Fibroblast of the aortic adventitia (primary cell): ENCODE measurements around the gene AUNIP. TPM values are rescaled to one million over a fixed set of nuclear protein-coding genes. Genes with fewer than 3 reads are reported as not detected.

Experiments used
- DNase-seq: peaks from one replicate; pipeline ENCODE4 v3.0.0-alpha.2; 2010; ENCODE audit warnings: low read depth
- H3K4me3 ChIP-seq: 2 replicates; pipeline ENCODE4 v1.5.1; 2011; ENCODE audit warnings: low read depth, mild to moderate bottlenecking, control low read depth, low read length, moderate library complexity
- total RNA-seq: library from RNA; depleted of rRNA; stranded (reverse); fragments of >200 nt; gene quantifications from 2 replicates; pipeline ENCODE4 v1.2.3, GENCODE V29; 2012; ENCODE audit warnings: low replicate concordance
- TF ChIP-seq, protein P1 (sequence below): IDR thresholded peaks from 2 replicates; pipeline ENCODE4 v1.5.1; 2011; ENCODE audit warnings: mild to moderate bottlenecking, low read length, control low read depth, inconsistent platforms; ENCODE audit not compliant: insufficient read depth

The AUNIP gene
- total RNA-seq, 1 donor, result 4.8 TPM

- H3K4me3 ChIP-seq, result no peak overlapping the region
- TF ChIP-seq, protein P1, sequence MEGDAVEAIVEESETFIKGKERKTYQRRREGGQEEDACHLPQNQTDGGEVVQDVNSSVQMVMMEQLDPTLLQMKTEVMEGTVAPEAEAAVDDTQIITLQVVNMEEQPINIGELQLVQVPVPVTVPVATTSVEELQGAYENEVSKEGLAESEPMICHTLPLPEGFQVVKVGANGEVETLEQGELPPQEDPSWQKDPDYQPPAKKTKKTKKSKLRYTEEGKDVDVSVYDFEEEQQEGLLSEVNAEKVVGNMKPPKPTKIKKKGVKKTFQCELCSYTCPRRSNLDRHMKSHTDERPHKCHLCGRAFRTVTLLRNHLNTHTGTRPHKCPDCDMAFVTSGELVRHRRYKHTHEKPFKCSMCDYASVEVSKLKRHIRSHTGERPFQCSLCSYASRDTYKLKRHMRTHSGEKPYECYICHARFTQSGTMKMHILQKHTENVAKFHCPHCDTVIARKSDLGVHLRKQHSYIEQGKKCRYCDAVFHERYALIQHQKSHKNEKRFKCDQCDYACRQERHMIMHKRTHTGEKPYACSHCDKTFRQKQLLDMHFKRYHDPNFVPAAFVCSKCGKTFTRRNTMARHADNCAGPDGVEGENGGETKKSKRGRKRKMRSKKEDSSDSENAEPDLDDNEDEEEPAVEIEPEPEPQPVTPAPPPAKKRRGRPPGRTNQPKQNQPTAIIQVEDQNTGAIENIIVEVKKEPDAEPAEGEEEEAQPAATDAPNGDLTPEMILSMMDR, result no peak
- DNase-seq, result no peak
Measured at GRCh38 chr1:25831569-25832196, 27.6 kb downstream of the AUNIP start.

DNA sequence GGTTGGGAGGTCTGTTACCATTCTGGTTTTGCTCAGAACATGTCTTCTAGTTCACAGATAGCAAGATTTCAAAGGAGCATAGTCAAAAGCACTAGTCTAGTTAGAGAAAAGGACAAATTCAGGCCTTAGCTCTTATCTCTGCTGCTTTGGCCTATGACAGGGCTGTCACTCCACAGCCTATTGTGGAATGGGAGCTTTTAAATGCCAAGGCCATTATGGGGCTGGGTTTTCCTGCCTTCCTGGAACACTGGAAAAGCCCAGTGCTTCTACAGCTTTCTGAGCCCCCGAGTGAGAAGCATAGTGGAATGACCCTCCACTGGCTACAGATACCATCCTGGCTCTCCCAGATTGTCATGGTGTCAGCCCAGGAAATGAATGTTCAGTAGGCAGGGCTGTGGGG is 30.2 kb downstream of the AUNIP start:
- no peak for DNase-seq
- no peak overlapping the region for H3K4me3 ChIP-seq
- TF ChIP-seq, protein P1, result no peak

DNA sequence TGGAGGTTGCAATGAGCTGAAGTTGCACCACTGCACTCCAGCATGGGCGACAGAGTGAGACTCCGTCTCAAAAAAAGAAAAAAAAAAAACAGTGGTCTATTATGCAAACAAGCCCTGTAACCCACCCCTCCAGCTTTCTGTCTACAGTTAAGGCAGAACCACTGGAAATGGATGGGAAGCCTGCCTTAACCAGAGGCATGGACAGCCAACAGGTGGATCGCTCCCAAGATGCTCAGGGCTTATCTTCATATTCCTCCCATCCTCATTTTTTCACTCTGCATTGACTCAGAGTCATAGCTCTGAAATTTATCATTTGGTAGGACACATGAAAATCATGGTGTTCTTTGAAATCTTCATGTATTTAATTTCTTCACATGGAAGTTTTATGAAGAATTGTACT is 30.8 kb downstream of the AUNIP start:
- DNase-seq, result no peak
- H3K4me3 ChIP-seq, result no peak overlapping the region
- TF ChIP-seq, protein P1, result no peak

- no peak for DNase-seq
- TF ChIP-seq, protein P1, result no peak
- no peak overlapping the region for H3K4me3 ChIP-seq
Measured at GRCh38 chr1:25826571-25826970, 32.7 kb downstream of the AUNIP start.

GRCh38 chr1:25825605-25826004 is 33.7 kb downstream of the AUNIP start:
- no peak for DNase-seq
- H3K4me3 ChIP-seq, result no peak overlapping the region
- TF ChIP-seq, protein P1, result no peak

GRCh38 chr1:25821630-25822091 is 37.6 kb downstream of the AUNIP start:
- DNase-seq, result peak; percentile 62
- peak overlapping the region; percentile 84 for H3K4me3 ChIP-seq
- TF ChIP-seq, protein P1, result no peak

DNA sequence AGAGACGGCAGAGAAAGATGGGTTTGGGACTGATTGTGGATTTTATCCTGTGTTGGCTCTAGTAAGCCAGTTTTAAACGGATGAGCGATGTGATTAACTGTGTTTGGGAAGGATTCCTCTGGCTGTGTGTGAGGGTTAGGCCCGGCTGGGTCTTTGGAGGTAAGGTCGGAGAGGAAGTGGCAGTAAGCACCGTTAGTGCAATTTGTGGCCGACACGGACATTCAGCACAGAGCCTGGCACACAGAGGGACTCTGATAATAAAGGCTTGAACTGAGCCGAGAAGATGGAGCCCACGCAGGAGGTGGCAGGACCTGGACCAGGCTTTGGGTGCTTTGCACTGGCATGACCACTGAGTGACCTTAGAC is 38.2 kb downstream of the AUNIP start:
- DNase-seq, result no peak
- TF ChIP-seq, protein P1, result no peak
- peak overlapping the region; percentile 84 for H3K4me3 ChIP-seq
